Measurements from ENCODE around the gene PCP4L1.
"Not testable (repeated sequence)": the region's sequence is repeated elsewhere in the genome, so short reads cannot be mapped to it uniquely, and the experiment has no call there.

PCP4L1 gene

GRCh38 chr1:161222175-161223019, 36.1 kb upstream of the PCP4L1 start:
- no peaks in the 10 kb centered on the region for H3K27me3 ChIP-seq (ENCODE audit: insufficient read depth, poor library complexity, severe bottlenecking)
- no peak overlapping the region for H3K27ac ChIP-seq (replicated peaks)
- DNase-seq (ENCODE audit: low read depth in 1 of 2, low spot score in 1 of 2): no peak
- H3K4me3 ChIP-seq (replicated peaks; ENCODE audit: insufficient read depth, low read length): no peak overlapping the region
- TF ChIP-seq CTCF (IDR thresholded peaks at IDR 0.05; ENCODE audit: insufficient read depth, low read length): no peak
- TF ChIP-seq REST (IDR thresholded peaks at IDR 0.05; ENCODE audit: insufficient replicate concordance, low read depth): no peak
- TF ChIP-seq POLR2AphosphoS5 (IDR thresholded peaks at IDR 0.05; ENCODE audit: low read depth): no peak
- no peak for TF ChIP-seq SPI1 (IDR thresholded peaks at IDR 0.05; ENCODE audit: borderline replicate concordance, low read depth)
- no peak for TF ChIP-seq GABPA (IDR thresholded peaks at IDR 0.05; ENCODE audit: low read depth)

GRCh38 chr1:161223805-161224694, 34.5 kb upstream of the PCP4L1 start:
- no peaks in the 10 kb centered on the region for H3K27me3 ChIP-seq (ENCODE audit: insufficient read depth, poor library complexity, severe bottlenecking)
- H3K27ac ChIP-seq (replicated peaks): no peak overlapping the region
- TF ChIP-seq REST (IDR thresholded peaks at IDR 0.05; ENCODE audit: insufficient replicate concordance, low read depth): no peak
- TF ChIP-seq CTCF (IDR thresholded peaks at IDR 0.05; ENCODE audit: insufficient read depth, low read length): no peak
- TF ChIP-seq POLR2AphosphoS5 (IDR thresholded peaks at IDR 0.05; ENCODE audit: low read depth): no peak
- TF ChIP-seq GABPA (IDR thresholded peaks at IDR 0.05; ENCODE audit: low read depth): no peak
- no peak for TF ChIP-seq SPI1 (IDR thresholded peaks at IDR 0.05; ENCODE audit: borderline replicate concordance, low read depth)
- H3K4me3 ChIP-seq (replicated peaks; ENCODE audit: insufficient read depth, low read length): no peak overlapping the region
- DNase-seq (ENCODE audit: low read depth in 1 of 2, low spot score in 1 of 2): no peak

- peak overlapping the region; percentile 24; the same call in 1 of the 2 replicates for H3K27ac ChIP-seq (replicated peaks)
- H3K27me3 ChIP-seq (ENCODE audit: insufficient read depth, poor library complexity, severe bottlenecking); DNase-seq (ENCODE audit: low read depth in 1 of 2, low spot score in 1 of 2); H3K4me3 ChIP-seq (replicated peaks; ENCODE audit: insufficient read depth, low read length): not testable (repeated sequence)
Measured at GRCh38 chr1:161224695-161225087, 33.9 kb upstream of the PCP4L1 start.

- Histone ChIP-seq H3K27me3 (ENCODE audit: insufficient read depth, poor library complexity, severe bottlenecking) (no peaks in the 10 kb centered on the region), H3K27ac (replicated peaks) (peak overlapping the region; percentile 24), H3K4me3 (replicated peaks; ENCODE audit: insufficient read depth, low read length) (no peak overlapping the region)
- no peak for TF ChIP-seq CTCF (IDR thresholded peaks at IDR 0.05; ENCODE audit: insufficient read depth, low read length)
- TF ChIP-seq SPI1 (IDR thresholded peaks at IDR 0.05; ENCODE audit: borderline replicate concordance, low read depth): no peak
- no peak for TF ChIP-seq POLR2AphosphoS5 (IDR thresholded peaks at IDR 0.05; ENCODE audit: low read depth)
- TF ChIP-seq GABPA (IDR thresholded peaks at IDR 0.05; ENCODE audit: low read depth): no peak
- no peak for TF ChIP-seq REST (IDR thresholded peaks at IDR 0.05; ENCODE audit: insufficient replicate concordance, low read depth)
- no peak for DNase-seq (ENCODE audit: low read depth in 1 of 2, low spot score in 1 of 2)
Measured at GRCh38 chr1:161225178-161225533, 33.4 kb upstream of the PCP4L1 start.

All from HL-60 (cell line).